ENCODE measurements around the gene AWAT1.
"Not testable (repeated sequence)": the region's sequence is repeated elsewhere in the genome, so short reads cannot be mapped to it uniquely, and the experiment has no call there.

DNA sequence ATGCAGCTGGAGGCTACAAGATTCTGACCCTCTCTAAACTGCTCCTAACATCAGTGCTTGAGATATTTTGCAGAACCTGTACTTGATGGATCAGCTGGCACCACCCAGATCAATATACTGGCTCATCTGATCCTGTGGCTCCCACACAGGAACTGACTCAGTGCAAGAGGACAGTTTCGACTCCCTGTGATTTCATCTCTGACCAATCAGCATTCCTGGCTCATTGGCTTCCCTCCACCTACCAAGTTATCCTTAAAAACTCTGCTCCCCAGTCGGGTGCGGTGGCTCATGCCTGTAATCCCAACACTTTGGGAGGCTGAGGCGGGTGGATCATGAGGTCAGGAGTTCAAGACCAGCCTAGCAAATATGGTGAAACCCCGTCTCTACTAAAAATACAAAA, 9.1 kb downstream of the AWAT1 start:
- TF ChIP-seq, protein P1, sequence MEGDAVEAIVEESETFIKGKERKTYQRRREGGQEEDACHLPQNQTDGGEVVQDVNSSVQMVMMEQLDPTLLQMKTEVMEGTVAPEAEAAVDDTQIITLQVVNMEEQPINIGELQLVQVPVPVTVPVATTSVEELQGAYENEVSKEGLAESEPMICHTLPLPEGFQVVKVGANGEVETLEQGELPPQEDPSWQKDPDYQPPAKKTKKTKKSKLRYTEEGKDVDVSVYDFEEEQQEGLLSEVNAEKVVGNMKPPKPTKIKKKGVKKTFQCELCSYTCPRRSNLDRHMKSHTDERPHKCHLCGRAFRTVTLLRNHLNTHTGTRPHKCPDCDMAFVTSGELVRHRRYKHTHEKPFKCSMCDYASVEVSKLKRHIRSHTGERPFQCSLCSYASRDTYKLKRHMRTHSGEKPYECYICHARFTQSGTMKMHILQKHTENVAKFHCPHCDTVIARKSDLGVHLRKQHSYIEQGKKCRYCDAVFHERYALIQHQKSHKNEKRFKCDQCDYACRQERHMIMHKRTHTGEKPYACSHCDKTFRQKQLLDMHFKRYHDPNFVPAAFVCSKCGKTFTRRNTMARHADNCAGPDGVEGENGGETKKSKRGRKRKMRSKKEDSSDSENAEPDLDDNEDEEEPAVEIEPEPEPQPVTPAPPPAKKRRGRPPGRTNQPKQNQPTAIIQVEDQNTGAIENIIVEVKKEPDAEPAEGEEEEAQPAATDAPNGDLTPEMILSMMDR (IDR thresholded peaks at IDR 0.05; ENCODE audit: extremely low read depth in 1 of 2, insufficient read depth in 1 of 2, low read depth in 1 of 2, low read length in 2 of 2): not testable (repeated sequence)
- not testable (repeated sequence) for TF ChIP-seq POLR2A (IDR thresholded peaks at IDR 0.05; ENCODE audit: low read depth, low read length); EZH2 (IDR thresholded peaks at IDR 0.05; ENCODE audit: borderline replicate concordance, low read depth, low read length, severe bottlenecking); POLR2AphosphoS5 (IDR thresholded peaks at IDR 0.05; ENCODE audit: insufficient read depth, low read depth, low read length); MYC (IDR thresholded peaks at IDR 0.05; ENCODE audit: low read depth, low read length); FOS (IDR thresholded peaks at IDR 0.05; ENCODE audit: borderline replicate concordance, insufficient read depth, low read length); JUN (IDR thresholded peaks at IDR 0.05; ENCODE audit: borderline replicate concordance, insufficient read depth, insufficient read length, low read depth); GATA2 (IDR thresholded peaks at IDR 0.05; ENCODE audit: insufficient read depth, insufficient read length, low read depth, low read length)
- TF ChIP-seq, protein P2, sequence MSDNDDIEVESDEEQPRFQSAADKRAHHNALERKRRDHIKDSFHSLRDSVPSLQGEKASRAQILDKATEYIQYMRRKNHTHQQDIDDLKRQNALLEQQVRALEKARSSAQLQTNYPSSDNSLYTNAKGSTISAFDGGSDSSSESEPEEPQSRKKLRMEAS (IDR thresholded peaks at IDR 0.05; ENCODE audit: insufficient read depth, insufficient read length): not testable (repeated sequence)
